PC-9 (cell line): ENCODE data around the gene FGF14. TPM values are rescaled to one million over a fixed set of nuclear protein-coding genes. Genes with fewer than 3 reads are reported as not detected.

ENCODE experiments used
- BruUV-seq: library from RNA; stranded (reverse); fragments of 400-500 nt; replicated peaks from 2 replicates; lab custom pipeline; 2021; lab: Mats Ljungman, UMichigan
- CTCF ChIA-PET: fragments of 300-600 bp; sonication (Branson Sonifier 250); formaldehyde crosslinking; loops from one replicate; lab custom pipeline; 2022; ENCODE audit warnings: antibody characterized with exemption; lab: Charles Lee
- POLR2A ChIA-PET: fragments of 300-600 bp; sonication (Branson Sonifier 250); formaldehyde crosslinking; loops from one replicate; lab custom pipeline; 2022; ENCODE audit warnings: antibody characterized with exemption; ENCODE audit not compliant: unreplicated experiment; lab: Charles Lee
- DNase-seq, 2 experiments: peaks; one replicate each; pipeline versions ENCODE4 v3.0.0 to v3.0.0-alpha.2; 2015 to 2022; ENCODE audit warnings: mixed read lengths in 1 of 2
- H2AFZ ChIP-seq: fragments of 200-600 bp; sonication (generic); 2 replicates; pipeline ENCODE4 v1.8.1; 2017; ENCODE audit warnings: antibody characterized with exemption
- H3F3A ChIP-seq: fragments of 200-600 bp; sonication (generic); 2 replicates; pipeline ENCODE4 v1.8.1; 2017; ENCODE audit warnings: antibody characterized with exemption, mild to moderate bottlenecking, low read depth; ENCODE audit not compliant: insufficient read depth
- H3K27ac ChIP-seq: fragments of 200-600 bp; sonication (generic); 2 replicates; pipeline ENCODE4 v1.6.1; 2016; ENCODE audit warnings: mixed run types
- H3K27me3 ChIP-seq: fragments of 200-600 bp; sonication (generic); 2 replicates; pipeline ENCODE4 v1.6.1; 2016; ENCODE audit warnings: low read depth, mixed run types; ENCODE audit not compliant: insufficient read depth
- H3K36me3 ChIP-seq: fragments of 200-600 bp; sonication (generic); 2 replicates; pipeline ENCODE4 v1.6.1; 2016; ENCODE audit warnings: low read depth, mixed run types
- H3K4me1 ChIP-seq: fragments of 200-600 bp; sonication (generic); replicated peaks from 2 replicates; pipeline ENCODE4 v1.6.1; 2016; ENCODE audit warnings: mixed run types; ENCODE audit not compliant: insufficient read depth
- H3K4me2 ChIP-seq: fragments of 200-600 bp; sonication (generic); 2 replicates; pipeline ENCODE4 v1.6.1; 2017; ENCODE audit warnings: mixed run types
- H3K4me3 ChIP-seq: fragments of 200-600 bp; sonication (generic); 2 replicates; pipeline ENCODE4 v1.6.1; 2016; ENCODE audit warnings: mixed run types
- H3K79me2 ChIP-seq: fragments of 200-600 bp; sonication (generic); 2 replicates; pipeline ENCODE4 v1.6.1; 2017; ENCODE audit warnings: low read depth, mixed run types
- H3K9me2 ChIP-seq: fragments of 200-600 bp; sonication (generic); 2 replicates; pipeline ENCODE4 v1.8.1; 2017; ENCODE audit warnings: mild to moderate bottlenecking; ENCODE audit not compliant: insufficient read depth
- H3K9me3 ChIP-seq: fragments of 200-600 bp; sonication (generic); 2 replicates; pipeline ENCODE4 v1.8.1; 2016; ENCODE audit warnings: low read depth; ENCODE audit not compliant: insufficient read depth
- H4K20me1 ChIP-seq: fragments of 200-600 bp; sonication (generic); 2 replicates; pipeline ENCODE4 v1.8.1; 2017; ENCODE audit not compliant: insufficient read depth
- EZH2 ChIP-seq: fragments of 200-600 bp; sonication (generic); IDR thresholded peaks from 2 replicates; pipeline ENCODE4 v1.8.0; 2017; ENCODE audit warnings: antibody characterized with exemption, low read depth
- intact Hi-C: fragments of 100-400 bp; cut with micrococcal nuclease; formaldehyde crosslinking; loops from one replicate; pipeline ENCODE4 v1.10.0; 2022; ENCODE audit not compliant: unreplicated experiment
- total RNA-seq: library from RNA; stranded (reverse); gene quantifications from 2 replicates; pipeline ENCODE4 v1.2.3, GENCODE V29; 2021
- TF ChIP-seq, protein P1 (sequence below): fragments of 200-600 bp; sonication (generic); conservative IDR thresholded peaks from 2 replicates; pipeline ENCODE4 v1.6.1; 2017; ENCODE audit warnings: mixed run types, antibody characterized with exemption, mild to moderate bottlenecking, moderate library complexity

FGF14 gene
- total RNA-seq, 1 experiment from 2014 or later, result not detected

DNA sequence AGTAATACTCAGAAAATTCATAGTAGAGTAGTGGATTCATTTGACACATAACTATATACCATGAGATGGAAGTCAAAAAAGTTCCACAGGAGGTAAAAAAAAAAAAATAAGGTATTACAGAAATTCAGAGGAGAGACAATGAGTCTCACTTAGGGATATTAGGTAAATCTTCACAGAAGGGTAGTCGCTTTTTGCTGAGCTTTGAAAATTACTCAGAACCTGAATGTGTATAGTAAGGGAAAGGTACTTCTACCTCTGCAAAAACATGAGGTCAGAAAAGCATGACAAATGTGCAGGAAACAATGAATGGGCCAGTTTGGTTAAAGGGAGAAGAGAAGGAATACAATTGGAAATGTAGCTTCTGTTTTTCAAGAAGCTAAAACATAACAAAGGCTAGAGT lies 698.8 kb downstream of the FGF14 start:
- POLR2A ChIA-PET, result no interaction called here
- BruUV-seq, result no TSS peak

DNA sequence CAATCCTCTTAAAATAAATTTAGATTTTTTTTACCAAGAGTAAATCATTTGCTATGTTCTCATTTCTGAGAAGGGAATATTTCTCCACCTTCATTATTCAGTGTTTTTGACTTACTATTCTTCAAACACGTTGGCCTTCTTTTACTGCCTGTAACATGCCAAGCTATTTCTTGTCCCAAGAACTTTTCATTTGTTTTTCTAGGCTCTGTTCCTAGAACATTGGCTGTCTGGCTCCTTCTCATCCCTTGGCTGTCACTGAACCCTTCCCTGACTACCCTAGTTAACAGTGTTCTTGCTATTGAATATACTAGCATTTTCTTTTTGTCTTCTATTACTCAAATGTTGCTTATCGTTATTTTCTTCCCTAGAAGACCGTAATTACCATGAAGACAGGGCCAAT lies 701.2 kb downstream of the FGF14 start:
- H3K79me2 ChIP-seq, result no peaks in the 10 kb centered on the region
- intact Hi-C loops, result no loop called here
- H4K20me1 ChIP-seq, result no peaks in the 10 kb centered on the region
- no peaks in the 10 kb centered on the region for H3F3A ChIP-seq
- H3K9me2 ChIP-seq, result no peaks in the 10 kb centered on the region
- H3K36me3 ChIP-seq, result peaks cover 5% of the 10 kb centered on the region; the same call in 1 of the 2 replicates
- H3K4me1 ChIP-seq, result no peaks in the 10 kb centered on the region
- no peak overlapping the region for H2AFZ ChIP-seq
- CTCF ChIA-PET, result no interaction called here
- no peaks in the 10 kb centered on the region for H3K9me3 ChIP-seq
- H3K4me2 ChIP-seq, result no peak overlapping the region
- POLR2A ChIA-PET, result no interaction called here
- H3K4me3 ChIP-seq, result no peak overlapping the region
- TF ChIP-seq, protein P1, sequence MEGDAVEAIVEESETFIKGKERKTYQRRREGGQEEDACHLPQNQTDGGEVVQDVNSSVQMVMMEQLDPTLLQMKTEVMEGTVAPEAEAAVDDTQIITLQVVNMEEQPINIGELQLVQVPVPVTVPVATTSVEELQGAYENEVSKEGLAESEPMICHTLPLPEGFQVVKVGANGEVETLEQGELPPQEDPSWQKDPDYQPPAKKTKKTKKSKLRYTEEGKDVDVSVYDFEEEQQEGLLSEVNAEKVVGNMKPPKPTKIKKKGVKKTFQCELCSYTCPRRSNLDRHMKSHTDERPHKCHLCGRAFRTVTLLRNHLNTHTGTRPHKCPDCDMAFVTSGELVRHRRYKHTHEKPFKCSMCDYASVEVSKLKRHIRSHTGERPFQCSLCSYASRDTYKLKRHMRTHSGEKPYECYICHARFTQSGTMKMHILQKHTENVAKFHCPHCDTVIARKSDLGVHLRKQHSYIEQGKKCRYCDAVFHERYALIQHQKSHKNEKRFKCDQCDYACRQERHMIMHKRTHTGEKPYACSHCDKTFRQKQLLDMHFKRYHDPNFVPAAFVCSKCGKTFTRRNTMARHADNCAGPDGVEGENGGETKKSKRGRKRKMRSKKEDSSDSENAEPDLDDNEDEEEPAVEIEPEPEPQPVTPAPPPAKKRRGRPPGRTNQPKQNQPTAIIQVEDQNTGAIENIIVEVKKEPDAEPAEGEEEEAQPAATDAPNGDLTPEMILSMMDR, result no peak
- no peak for TF ChIP-seq EZH2
- H3K27me3 ChIP-seq, result no peaks in the 10 kb centered on the region
- BruUV-seq, result no TSS peak
- no peak overlapping the region for H3K27ac ChIP-seq
- DNase-seq, result no peak

More for the DNA sequence above, 698.8 kb downstream of the FGF14 start:
- H2AFZ ChIP-seq, result no peak overlapping the region
- no peaks in the 10 kb centered on the region for H4K20me1 ChIP-seq
- intact Hi-C loops, result no loop called here
- H3K36me3 ChIP-seq, result no peaks in the 10 kb centered on the region
- no peak for DNase-seq
- no peak for TF ChIP-seq EZH2
- TF ChIP-seq, protein P1, result no peak
- CTCF ChIA-PET, result no interaction called here
- H3K4me3 ChIP-seq, result no peak overlapping the region
- no peaks in the 10 kb centered on the region for H3K79me2 ChIP-seq
- H3K9me3 ChIP-seq, result no peaks in the 10 kb centered on the region
- H3K27ac ChIP-seq, result no peak overlapping the region
- no peak overlapping the region for H3K4me2 ChIP-seq
- H3F3A ChIP-seq, result no peaks in the 10 kb centered on the region
- H3K4me1 ChIP-seq, result no peaks in the 10 kb centered on the region
- H3K27me3 ChIP-seq, result no peaks in the 10 kb centered on the region
- H3K9me2 ChIP-seq, result no peaks in the 10 kb centered on the region

DNA sequence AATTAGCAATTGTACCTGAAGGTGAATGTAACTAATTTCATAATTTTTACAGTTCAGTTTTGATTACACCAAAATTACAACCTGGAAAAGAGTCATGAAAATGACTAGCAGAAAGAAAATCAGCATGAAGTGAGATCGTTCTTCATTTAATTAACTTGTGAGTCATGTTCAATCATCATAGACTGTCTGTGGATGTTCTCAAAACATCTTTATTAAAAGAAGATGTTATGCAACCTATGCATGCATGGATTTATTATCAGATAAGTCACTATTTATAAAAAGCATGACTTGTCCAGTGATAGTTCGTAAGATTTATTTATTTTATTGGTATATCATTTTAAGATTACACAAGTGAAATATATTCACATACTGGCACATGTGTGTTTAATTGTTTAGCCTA lies 703.4 kb downstream of the FGF14 start:
- ChIA-PET POLR2A (no interaction called here), CTCF (no interaction called here)
- no peak overlapping the region for H3K27ac ChIP-seq

More for the DNA sequence above, 703.4 kb downstream of the FGF14 start:
- BruUV-seq, result no TSS peak
- DNase-seq, result no peak
- Histone ChIP-seq H3K4me2 (no peak overlapping the region), H3K36me3 (peaks cover 16% of the 10 kb centered on the region; the same call in 1 of the 2 replicates), H3F3A (no peaks in the 10 kb centered on the region), H2AFZ (no peak overlapping the region), H3K4me1 (no peaks in the 10 kb centered on the region), H3K4me3 (no peak overlapping the region), H3K79me2 (no peaks in the 10 kb centered on the region), H3K9me3 (no peaks in the 10 kb centered on the region), H4K20me1 (no peaks in the 10 kb centered on the region), H3K27me3 (no peaks in the 10 kb centered on the region), H3K9me2 (no peaks in the 10 kb centered on the region)
- TF ChIP-seq, protein P1, result no peak
- no peak for TF ChIP-seq EZH2
- intact Hi-C loops, result no loop called here
